Naive thymus-derived CD8-positive, alpha-beta T cell (primary cell): Measurements from ENCODE around the gene SBF2. TPM values are rescaled to one million over a fixed set of nuclear protein-coding genes. Genes with fewer than 3 reads are reported as not detected.
A peak's percentile ranks its signal among the peaks of the same experiment; 100 is the strongest.
"Not testable (repeated sequence)": the region's sequence is repeated elsewhere in the genome, so short reads cannot be mapped to it uniquely, and the experiment has no call there.

Source experiments
- ATAC-seq, 2 donors: fragments of 150-1000 bp; cut with Tn5 transposase in 1 of 2; sonication (Bioruptor Pico), chemical (Tn5 transposase) in 1 of 2; 1 replicate in 1 of 2; 2 replicates in 1 of 2; pipeline ENCODE4 v1.10.0; 2021; ENCODE audit warnings: mild to moderate bottlenecking in 2 of 2, moderate library complexity in 2 of 2
- POLR2A ChIA-PET: fragments of 350-600 bp; sonication (Branson Sonifier 250); formaldehyde crosslinking; loops from one replicate; lab custom pipeline; 2021; ENCODE audit warnings: antibody characterized with exemption; lab: Charles Lee
- DNase-seq, 10 donors: peaks; one replicate each; pipeline versions ENCODE4 v3.0.0 to v3.0.0-alpha.2; 2020 to 2022
- H3K27ac Mint-ChIP-seq, 10 donors: one replicate each; pipeline ENCODE4 v1.8.0; 2020 to 2022; ENCODE audit warnings: mild to moderate bottlenecking in 10 of 10, mixed read lengths in 10 of 10, moderate library complexity in 4 of 10, inconsistent platforms in 1 of 10
- H3K27me3 Mint-ChIP-seq, 5 donors: one replicate each; pipeline ENCODE4 v1.8.0; 2021 to 2022; ENCODE audit warnings: mixed read lengths in 5 of 5
- H3K36me3 Mint-ChIP-seq, 3 donors: one replicate each; pipeline ENCODE4 v1.8.0; 2020 to 2022; ENCODE audit warnings: mixed read lengths in 3 of 3, mild to moderate bottlenecking in 2 of 3, inconsistent platforms in 1 of 3
- H3K4me1 Mint-ChIP-seq, 4 donors: one replicate each; pipeline ENCODE4 v1.8.0; 2021 to 2022; ENCODE audit warnings: mixed read lengths in 4 of 4
- H3K4me3 Mint-ChIP-seq, 10 donors: one replicate each; pipeline ENCODE4 v1.8.0; 2020 to 2022; ENCODE audit warnings: mild to moderate bottlenecking in 10 of 10, mixed read lengths in 10 of 10, moderate library complexity in 6 of 10, inconsistent platforms in 1 of 10
- H3K9me3 Mint-ChIP-seq, 9 donors: one replicate each; pipeline ENCODE4 v1.8.0; 2020 to 2022; ENCODE audit warnings: mixed read lengths in 9 of 9, mild to moderate bottlenecking in 3 of 9, inconsistent platforms in 1 of 9, moderate library complexity in 1 of 9
- polyA plus RNA-seq, 3 donors: library from polyadenylated mRNA; unstranded; fragments of 300-500 nt; fragmentation: Illumina TruSeq; gene quantifications; one replicate each; pipeline ENCODE4 v1.2.3, GENCODE V29; 2021
- total RNA-seq, 8 experiments: library from RNA in 2 of 8; stranded (reverse) in 2 of 8; gene quantifications; one replicate each; pipeline ENCODE4 v1.2.3 and lab custom pipeline; 2021 to 2026

The SBF2 gene
- total and polyA plus RNA-seq, 5 experiments from 2014 or later = 2.0 to 14.6 (median 4.9) TPM

DNA sequence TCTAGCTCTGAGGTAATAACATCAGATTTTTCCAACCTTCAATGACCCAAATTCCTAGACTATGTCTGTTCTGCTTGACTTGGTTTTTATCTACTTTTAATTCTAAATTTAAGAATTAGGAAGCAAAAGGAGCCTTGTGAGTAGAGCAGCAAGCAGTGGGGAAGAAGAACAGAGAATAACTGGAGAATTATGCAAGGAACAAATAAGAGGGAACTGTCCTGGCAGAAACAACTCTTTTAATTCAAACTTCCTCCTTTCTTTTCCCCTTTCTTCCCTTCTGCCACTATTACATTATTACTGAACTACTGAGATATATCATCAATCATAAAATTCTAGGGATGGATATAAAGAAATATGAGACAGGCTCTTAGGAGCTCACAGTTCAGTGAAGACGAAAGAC lies 276.1 kb downstream of the SBF2 start:
- POLR2A ChIA-PET = no interaction called here
- ATAC-seq (no peak), DNase-seq (no peak)
- Mint-ChIP-seq H3K4me3 (no peak overlapping the region), H3K36me3 (peaks cover 9 to 44% (median 18%) of the 10 kb centered on the region in 3 donors), H3K4me1 (peaks cover 6 to 25% (median 18%) of the 10 kb centered on the region in 4 donors), H3K9me3 (peaks cover 0 to 18% (median 13%) of the 10 kb centered on the region in 9 donors), H3K27me3 (no peaks in the 10 kb centered on the region), H3K27ac (no peak overlapping the region)

DNA sequence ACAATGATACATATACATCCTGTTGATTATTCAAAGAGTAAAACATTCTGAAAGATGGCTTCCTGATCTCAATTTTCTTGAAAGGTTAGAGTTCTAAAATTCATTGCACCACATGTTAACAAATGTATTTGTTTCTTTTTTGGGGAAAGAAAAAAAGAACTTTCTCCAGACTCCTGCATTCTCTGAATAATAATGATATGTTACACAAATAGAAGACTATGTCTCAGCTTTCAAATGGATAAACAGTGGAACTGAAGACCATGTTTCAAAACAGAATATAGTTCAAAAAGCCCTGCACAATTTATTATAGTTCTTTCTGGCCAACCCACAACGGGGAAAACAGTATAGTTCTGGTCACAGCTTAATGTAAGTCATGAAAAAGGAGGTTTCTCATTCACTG lies 277.0 kb downstream of the SBF2 start:
- peaks cover 6 to 21% (median 18%) of the 10 kb centered on the region in 4 donors for H3K4me1 Mint-ChIP-seq
- peaks cover 0 to 22% (median 15%) of the 10 kb centered on the region in 9 donors for H3K9me3 Mint-ChIP-seq
- H3K27me3 Mint-ChIP-seq = no peaks in the 10 kb centered on the region
- no peak overlapping the region for H3K27ac Mint-ChIP-seq
- peaks cover 9 to 48% (median 20%) of the 10 kb centered on the region in 3 donors for H3K36me3 Mint-ChIP-seq
- no peak overlapping the region for H3K4me3 Mint-ChIP-seq
- ATAC-seq (no peak), DNase-seq (no peak)
- POLR2A ChIA-PET = no interaction called here

DNA sequence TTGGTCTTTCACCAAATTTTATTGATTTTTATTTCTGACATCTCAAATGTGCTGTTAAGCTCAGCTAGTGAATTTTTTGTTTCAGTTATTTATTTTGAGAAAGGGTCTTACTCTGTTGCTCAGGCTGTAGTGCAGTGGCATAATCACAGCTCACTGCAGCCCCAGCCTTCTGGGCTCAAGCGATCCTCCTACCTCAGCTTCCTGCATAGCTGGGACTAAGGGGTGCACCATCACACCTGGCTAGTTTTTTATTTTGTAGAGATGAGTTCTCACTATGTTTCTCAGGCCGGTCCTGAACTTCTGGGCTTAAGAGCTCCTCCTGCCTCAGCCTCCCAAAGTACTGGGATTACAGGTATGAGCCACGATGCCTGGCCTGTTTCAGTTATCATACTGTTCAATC lies 282.0 kb downstream of the SBF2 start:
- H3K4me3 Mint-ChIP-seq = no peak overlapping the region
- H3K36me3 Mint-ChIP-seq = peaks cover 7 to 67% (median 36%) of the 10 kb centered on the region in 3 donors
- DNase-seq (no peak), ATAC-seq (no peak)
- peaks cover 11 to 67% (median 38%) of the 10 kb centered on the region in 9 donors for H3K9me3 Mint-ChIP-seq
- POLR2A ChIA-PET = interaction anchor here (0.5 kb wide), 1 partner anchor 50 kb away, joined by 3 read pairs; no protein-coding TSS in a partner anchor
- no peaks in the 10 kb centered on the region for H3K27me3 Mint-ChIP-seq
- H3K4me1 Mint-ChIP-seq = no peaks in the 10 kb centered on the region
- H3K27ac Mint-ChIP-seq = no peak overlapping the region

DNA sequence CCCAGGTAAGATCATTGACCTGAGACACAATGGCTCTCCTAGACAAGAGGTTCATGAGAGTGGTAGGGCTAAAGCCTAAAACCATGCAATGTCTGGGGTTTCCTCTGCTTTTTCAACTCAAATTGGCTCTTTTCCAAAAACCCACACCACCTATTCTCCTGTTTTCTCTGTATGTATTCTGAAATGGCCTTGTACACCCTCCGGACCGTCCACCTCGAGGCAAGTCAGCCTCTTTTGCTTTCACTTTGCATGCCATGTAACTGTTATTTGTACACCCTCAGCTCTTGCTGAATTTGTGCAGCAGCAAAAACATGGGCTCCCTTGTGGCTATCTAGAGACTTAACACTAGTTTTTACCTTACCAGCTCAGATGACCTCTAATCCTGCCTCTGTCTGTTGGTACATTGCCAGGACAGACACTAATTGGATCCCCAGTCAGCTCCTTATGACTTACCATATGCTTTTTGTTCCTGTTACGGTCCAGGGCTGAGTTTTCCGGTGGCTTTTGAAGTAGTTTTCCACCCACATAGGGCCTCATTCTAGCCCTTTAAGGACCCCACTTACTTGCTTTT lies 288.0 kb downstream of the SBF2 start:
- DNase-seq (no peak), ATAC-seq (no peak)
- POLR2A ChIA-PET = no interaction called here
- no peaks in the 10 kb centered on the region for H3K27me3 Mint-ChIP-seq
- peaks cover 0 to 2% (median 0%) of the 10 kb centered on the region in 4 donors for H3K4me1 Mint-ChIP-seq
- peaks cover 9 to 43% (median 25%) of the 10 kb centered on the region in 9 donors for H3K9me3 Mint-ChIP-seq
- no peak overlapping the region for H3K4me3 Mint-ChIP-seq
- peaks cover 0 to 30% (median 13%) of the 10 kb centered on the region in 3 donors for H3K36me3 Mint-ChIP-seq
- H3K27ac Mint-ChIP-seq = no peak overlapping the region

DNA sequence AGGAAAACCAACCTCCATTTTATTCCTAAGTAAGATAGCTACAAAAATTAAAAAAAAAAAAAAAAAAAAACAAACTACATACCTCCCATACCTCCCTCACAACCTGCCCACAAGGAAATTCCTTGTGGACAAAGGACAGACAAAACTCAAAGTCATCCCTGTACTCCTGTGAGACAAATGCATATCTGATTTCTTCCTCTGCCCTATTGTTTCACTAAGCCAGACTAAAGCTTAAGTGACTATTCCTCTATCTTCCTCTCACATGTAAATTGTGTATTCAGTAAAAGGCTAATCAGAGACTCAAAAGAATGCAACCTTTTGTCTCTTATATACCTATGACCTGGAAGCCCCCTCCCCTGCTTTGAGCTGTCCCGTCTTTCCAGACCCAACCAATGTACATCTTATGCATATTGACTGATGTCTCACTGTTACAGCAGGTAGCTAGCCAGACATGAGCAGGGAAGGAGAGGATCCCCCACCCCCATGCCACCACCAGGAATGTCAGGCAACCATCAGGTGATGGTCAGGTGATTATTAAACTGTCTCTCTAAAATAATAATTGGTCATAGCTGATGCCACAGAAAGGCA lies 289.4 kb downstream of the SBF2 start:
- no peak for DNase-seq
- Mint-ChIP-seq H3K27me3 (no peaks in the 10 kb centered on the region), H3K27ac (no peak overlapping the region), H3K9me3 (peaks cover 2 to 29% (median 15%) of the 10 kb centered on the region in 9 donors), H3K4me3 (no peak overlapping the region), H3K4me1 (peaks cover 0 to 2% (median 0%) of the 10 kb centered on the region in 4 donors), H3K36me3 (peaks cover 0 to 22% (median 4%) of the 10 kb centered on the region in 3 donors)
- ATAC-seq = no peak
- POLR2A ChIA-PET = no interaction called here

DNA sequence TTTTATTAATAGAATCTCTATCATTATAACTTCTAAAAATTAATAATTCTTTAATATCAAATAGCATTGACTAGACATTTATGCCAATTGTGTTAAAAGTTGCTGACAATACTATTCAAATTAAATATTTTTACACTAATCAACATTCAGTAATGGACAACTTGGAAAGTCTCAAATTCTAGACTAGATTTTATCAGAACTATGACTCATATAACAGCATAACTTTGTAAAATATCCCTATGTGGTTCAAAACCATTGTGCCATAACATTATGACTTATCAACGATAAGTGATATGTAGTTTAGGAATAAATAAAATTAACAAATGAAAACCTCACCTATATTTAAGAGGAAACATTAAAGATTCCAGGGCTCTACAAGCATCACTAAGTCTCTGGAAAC lies 291.8 kb downstream of the SBF2 start:
- H3K27me3 Mint-ChIP-seq = no peaks in the 10 kb centered on the region
- DNase-seq (no peak), ATAC-seq (no peak)
- H3K36me3 Mint-ChIP-seq = peaks cover 10 to 25% (median 18%) of the 10 kb centered on the region in 3 donors
- peaks cover 0 to 13% (median 2%) of the 10 kb centered on the region in 9 donors for H3K9me3 Mint-ChIP-seq
- no peak overlapping the region for H3K4me3 Mint-ChIP-seq
- POLR2A ChIA-PET = interaction anchor here (0.5 kb wide), 1 partner anchor 407 kb away, joined by 3 read pairs; no protein-coding TSS in a partner anchor
- H3K27ac Mint-ChIP-seq = no peak overlapping the region
- H3K4me1 Mint-ChIP-seq = peaks cover 0 to 2% (median 0%) of the 10 kb centered on the region in 4 donors

DNA sequence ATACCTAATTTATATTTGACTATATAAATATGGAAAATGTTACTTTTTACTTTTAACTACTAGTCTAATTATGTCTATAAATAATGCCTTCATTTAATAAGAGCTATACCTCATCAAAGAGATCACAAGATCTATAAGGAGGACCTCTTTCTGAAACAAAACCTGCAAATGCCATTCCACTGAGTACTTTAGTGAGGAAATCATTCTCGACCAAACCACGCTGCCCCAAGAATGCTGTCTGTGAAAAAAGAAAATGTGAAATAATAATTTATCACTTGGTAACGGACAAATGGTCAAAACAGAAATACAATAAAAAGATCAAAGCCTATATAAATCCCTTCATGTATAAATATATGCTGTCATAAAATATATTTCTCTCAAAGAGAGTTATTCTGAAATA lies 301.7 kb downstream of the SBF2 start:
- H3K9me3 Mint-ChIP-seq = no peaks in the 10 kb centered on the region
- no peak overlapping the region for H3K27ac Mint-ChIP-seq
- DNase-seq (no peak), ATAC-seq (no peak)
- peaks cover 6 to 46% (median 29%) of the 10 kb centered on the region in 3 donors for H3K36me3 Mint-ChIP-seq
- H3K27me3 Mint-ChIP-seq = no peaks in the 10 kb centered on the region
- POLR2A ChIA-PET = no interaction called here
- no peak overlapping the region for H3K4me3 Mint-ChIP-seq
- peaks cover 0 to 3% (median 0%) of the 10 kb centered on the region in 4 donors for H3K4me1 Mint-ChIP-seq

DNA sequence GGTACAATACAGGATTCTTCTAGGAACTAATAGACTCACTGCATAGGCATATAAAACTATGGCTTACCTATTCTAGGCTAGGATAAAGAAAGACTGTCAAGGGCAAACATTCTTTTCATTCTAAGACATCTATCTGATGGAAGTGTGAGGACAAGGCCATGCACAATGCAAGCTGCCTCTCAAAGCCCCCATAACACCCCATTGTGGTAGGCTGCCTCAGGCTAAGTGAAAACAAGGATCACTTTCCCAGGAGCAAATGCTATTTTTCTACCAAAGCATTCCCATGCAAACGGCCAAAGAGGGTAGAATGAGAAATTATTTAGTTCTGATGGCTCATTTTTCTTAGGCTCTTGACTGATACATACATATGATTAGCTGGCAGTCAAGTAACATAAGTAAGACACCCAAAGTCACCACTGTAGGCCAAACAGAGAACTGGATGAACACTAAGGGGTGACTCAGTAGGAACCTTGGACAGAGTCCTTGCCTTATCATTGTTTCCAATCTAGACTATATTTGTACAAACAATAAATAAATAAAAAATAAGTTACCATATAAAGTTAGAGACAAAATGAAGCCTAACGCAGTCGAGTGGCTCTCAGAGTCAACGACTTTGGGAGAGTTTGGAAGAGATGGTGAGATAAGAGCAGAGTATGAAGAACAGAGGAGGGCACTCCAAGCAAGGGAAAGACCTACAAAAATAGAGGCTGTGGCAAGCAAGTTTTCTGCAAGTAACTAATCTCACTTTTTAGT lies 303.6 kb downstream of the SBF2 start:
- ATAC-seq (no peak), DNase-seq (no peak)
- Mint-ChIP-seq H3K9me3 (no peaks in the 10 kb centered on the region), H3K27ac (no peak overlapping the region), H3K4me3 (no peak overlapping the region), H3K27me3 (no peaks in the 10 kb centered on the region), H3K36me3 (peaks cover 6 to 55% (median 39%) of the 10 kb centered on the region in 3 donors), H3K4me1 (peaks cover 2 to 18% (median 6%) of the 10 kb centered on the region in 4 donors)
- POLR2A ChIA-PET = no interaction called here

DNA sequence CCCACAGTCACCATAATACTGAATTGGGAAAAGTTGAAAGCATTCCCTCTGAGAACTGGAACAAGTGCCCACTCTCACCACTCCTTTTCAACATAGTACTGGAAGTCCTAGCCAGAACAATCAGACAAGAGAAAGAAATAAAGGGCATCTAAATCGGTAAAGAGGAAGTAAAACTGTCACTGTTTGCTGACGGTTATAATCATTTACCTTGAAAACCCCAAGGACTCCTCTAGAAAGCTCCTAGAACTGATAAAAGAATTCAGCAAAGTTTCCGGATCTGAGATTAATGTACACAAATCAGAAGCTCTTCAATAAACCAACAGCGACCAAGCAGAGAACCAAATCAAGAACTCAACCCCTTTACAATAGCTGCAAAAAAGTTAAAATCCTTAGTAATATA lies 306.7 kb downstream of the SBF2 start:
- H3K9me3 Mint-ChIP-seq, ATAC-seq, H3K27me3 Mint-ChIP-seq, DNase-seq, H3K4me3 Mint-ChIP-seq, POLR2A ChIA-PET: not testable (repeated sequence)
- Mint-ChIP-seq H3K4me1 (peaks cover 3 to 18% (median 6%) of the 10 kb centered on the region in 4 donors), H3K27ac (peak overlapping the region in 1 of 10 donors; percentile 10), H3K36me3 (peaks cover 6 to 76% (median 60%) of the 10 kb centered on the region in 3 donors)

DNA sequence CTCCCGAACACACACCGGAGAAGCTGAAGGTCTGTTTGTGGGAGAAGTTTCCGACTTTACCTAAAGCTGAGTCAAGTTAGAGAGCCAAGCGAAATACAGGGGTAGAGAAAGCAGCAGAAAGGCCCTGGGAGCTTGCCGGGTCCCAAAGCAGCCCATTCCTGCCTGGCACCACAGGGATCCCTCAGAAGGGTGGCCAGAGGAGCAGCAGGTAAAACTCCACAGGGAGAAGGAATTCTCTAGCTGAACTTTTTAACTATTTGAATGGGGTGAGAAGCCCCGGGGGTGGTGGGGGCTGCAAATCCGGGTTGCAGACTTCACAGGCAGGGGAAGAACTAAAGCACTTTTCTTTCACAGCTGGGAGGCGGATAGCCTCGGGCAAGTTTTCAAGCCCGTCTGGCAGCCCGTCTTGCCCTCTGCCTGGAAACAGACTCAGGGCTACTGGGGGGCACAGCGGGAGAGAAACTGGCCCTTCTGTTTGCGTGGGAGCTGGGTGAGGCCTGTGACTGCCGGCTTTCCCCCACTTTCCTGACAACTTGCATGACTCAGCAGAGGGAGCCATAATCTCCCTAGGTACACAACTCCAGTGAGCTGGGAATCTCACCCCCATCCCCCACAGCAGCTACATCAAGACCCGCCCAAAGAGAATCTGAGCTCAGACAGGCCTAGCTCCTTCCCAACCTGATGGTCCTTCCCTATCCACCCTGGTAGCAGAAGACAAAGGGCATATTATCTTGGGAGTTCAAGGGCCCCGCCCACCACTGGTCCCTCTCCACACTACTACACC lies 311.0 kb downstream of the SBF2 start:
- peaks cover 6 to 56% (median 54%) of the 10 kb centered on the region in 3 donors for H3K36me3 Mint-ChIP-seq

DNA sequence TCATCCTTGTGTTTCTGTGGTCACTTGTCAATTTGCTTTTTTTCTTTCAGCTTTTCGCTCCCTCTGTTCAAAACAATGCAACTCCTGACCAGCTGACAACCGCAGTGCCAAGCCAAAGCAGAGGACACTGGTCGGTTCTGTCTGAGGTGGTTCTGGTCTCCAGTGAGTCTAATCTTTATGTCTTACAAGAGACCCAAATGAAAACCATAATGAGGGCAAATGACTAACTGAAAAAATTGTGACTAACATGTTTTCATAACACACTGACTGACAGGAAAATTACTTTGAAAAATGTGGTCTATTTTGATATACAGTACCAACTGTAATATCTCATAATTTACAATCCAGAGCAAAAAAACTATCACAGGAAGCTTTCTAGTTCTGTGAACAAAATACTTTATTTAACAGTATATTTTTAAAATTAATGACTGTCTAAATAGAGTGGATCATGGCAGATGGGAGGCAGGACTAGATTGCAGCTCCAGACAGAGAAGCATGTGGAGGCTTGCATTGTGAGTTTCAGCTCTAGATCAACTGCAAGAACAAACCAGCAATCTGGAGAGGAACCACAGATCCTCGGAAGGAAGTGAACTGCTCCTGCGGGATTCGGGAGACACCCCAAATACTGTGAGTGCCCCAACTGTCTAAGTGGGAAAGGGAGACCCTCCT lies 311.8 kb downstream of the SBF2 start:
- Mint-ChIP-seq H3K4me3 (no peak overlapping the region), H3K4me1 (peaks cover 3 to 14% (median 6%) of the 10 kb centered on the region in 4 donors), H3K27me3 (no peaks in the 10 kb centered on the region), H3K36me3 (peaks cover 6 to 49% (median 47%) of the 10 kb centered on the region in 3 donors), H3K9me3 (no peaks in the 10 kb centered on the region), H3K27ac (peak overlapping the region in 1 of 10 donors; percentile 63)
- POLR2A ChIA-PET = no interaction called here
- ATAC-seq (no peak), DNase-seq (no peak)

More for the DNA sequence above, 311.0 kb downstream of the SBF2 start:
- Mint-ChIP-seq H3K27me3 (no peaks in the 10 kb centered on the region), H3K4me1 (peaks cover 3 to 18% (median 6%) of the 10 kb centered on the region in 4 donors), H3K4me3 (no peak overlapping the region), H3K27ac (no peak overlapping the region), H3K9me3 (no peaks in the 10 kb centered on the region)
- DNase-seq = no peak
- ATAC-seq = no peak
- POLR2A ChIA-PET = no interaction called here

DNA sequence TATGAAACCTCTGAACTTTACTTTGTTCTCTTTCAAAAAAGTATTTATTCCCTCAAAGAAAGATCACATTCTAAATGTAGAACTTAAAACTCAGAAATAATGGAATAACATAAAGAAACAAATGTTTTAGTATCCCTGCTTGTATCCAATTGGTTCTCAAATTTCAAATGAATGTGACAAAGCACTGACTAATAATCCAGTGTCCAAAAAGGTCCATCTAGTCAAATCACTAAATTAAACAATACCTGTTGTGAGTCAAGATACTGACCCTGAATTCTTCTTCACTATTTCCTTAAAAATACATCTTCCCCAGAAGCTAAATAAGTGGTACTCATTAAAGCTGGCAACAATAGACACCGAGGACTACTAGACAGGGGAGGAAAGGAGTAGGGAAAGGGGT lies 313.1 kb downstream of the SBF2 start:
- ATAC-seq (no peak), DNase-seq (no peak)
- Mint-ChIP-seq H3K4me3 (no peak overlapping the region), H3K4me1 (peaks cover 0 to 2% (median under 1%) of the 10 kb centered on the region in 4 donors), H3K36me3 (peaks cover 6 to 42% (median 33%) of the 10 kb centered on the region in 3 donors), H3K27ac (no peak overlapping the region), H3K9me3 (no peaks in the 10 kb centered on the region), H3K27me3 (no peaks in the 10 kb centered on the region)
- POLR2A ChIA-PET = no interaction called here
